Spleen (tissue), 7 donors: ENCODE measurements around the gene CHIC2.

Experiments
- CTCF ChIP-seq, 11 experiments: fragments of 200-600 bp in 7 of 11; fragments of 450-650 bp in 4 of 11; sonication (generic) in 4 of 11; IDR thresholded peaks in 8 of 11; conservative IDR thresholded peaks in 3 of 11; 1 replicate in 7 of 11; 2 replicates in 4 of 11; pipeline versions ENCODE4 v1.4.0 to v1.8.0; 2016 to 2021; ENCODE audit warnings: antibody characterized with exemption in 11 of 11, inconsistent platforms in 4 of 11, mild to moderate bottlenecking in 1 of 11
- POLR2A ChIP-seq, 3 donors: fragments of 450-650 bp; IDR thresholded peaks; one replicate each; pipeline ENCODE4 v1.5.1; 2017; ENCODE audit warnings: antibody characterized with exemption in 3 of 3, mild to moderate bottlenecking in 1 of 3
- POLR2AphosphoS5 ChIP-seq, 3 donors: sonication (generic); formaldehyde crosslinking; IDR thresholded peaks; one replicate each; pipeline ENCODE4 v1.5.1; 2017; ENCODE audit warnings: antibody characterized with exemption in 3 of 3
- donor health status: DM: no; HTN: no; CAD: no; lungs with moderate emphysema.
- donor health status: DM: no; HTN: no; CAD: no.
- donor health status: DM: no; HTN: no; CAD: no.

- no peak for TF ChIP-seq POLR2A (IDR thresholded peaks at IDR 0.05)
- TF ChIP-seq CTCF (IDR thresholded peaks at IDR 0.05 in 8 of 11, conservative IDR thresholded peaks at IDR 0.05 in 3 of 11): no peak
- no peak for TF ChIP-seq POLR2AphosphoS5 (IDR thresholded peaks at IDR 0.05)
These were observed 30.9 kb upstream of the CHIC2 start for GRCh38 chr4:54095110-54095825.
